Tibial nerve (tissue), 3 donors: ENCODE data around the gene PLAC8L1.

Experiments
- CTCF ChIP-seq, 5 experiments: fragments of 200-600 bp in 3 of 5; fragments of 450-650 bp in 2 of 5; sonication (generic) in 3 of 5; IDR thresholded peaks; one replicate each; pipeline ENCODE4 v1.5.1; 2016 to 2019; ENCODE audit warnings: antibody characterized with exemption in 5 of 5, mild to moderate bottlenecking in 3 of 5, moderate library complexity in 2 of 5
- POLR2A ChIP-seq, 2 donors: fragments of 450-650 bp; IDR thresholded peaks; one replicate each; pipeline ENCODE4 v1.6.1; 2017; ENCODE audit warnings: antibody characterized with exemption in 2 of 2, mild to moderate bottlenecking in 2 of 2, moderate library complexity in 2 of 2

- TF ChIP-seq CTCF (IDR thresholded peaks at IDR 0.05), result no peak
- TF ChIP-seq POLR2A (IDR thresholded peaks at IDR 0.05), result no peak
Measured at GRCh38 chr5:146078566-146078965, 26.8 kb downstream of the PLAC8L1 start.
